Natural killer cell (primary cell): ENCODE results near the gene GRXCR1. TPM values are rescaled to one million over a fixed set of nuclear protein-coding genes. Genes with fewer than 3 reads are reported as not detected.

Experiments
- ATAC-seq, 3 donors: fragments of 150-1000 bp in 2 of 3; fragments of 200-7000 bp in 1 of 3; cut with Tn5 transposase; 1 replicate in 1 of 3; 2 replicates in 2 of 3; pipeline ENCODE4 v1.10.0; 2021; ENCODE audit warnings: mild to moderate bottlenecking in 2 of 3, moderate library complexity in 2 of 3
- DNase-seq, 2 donors: peaks; one replicate each; pipeline versions ENCODE4 v3.0.0 to v3.0.0-alpha.2; 2013 to 2021; ENCODE audit warnings: mixed read lengths in 1 of 2
- H3K27ac ChIP-seq: one replicate; pipeline ENCODE4 v1.5.1; 2013; ENCODE audit warnings: mild to moderate bottlenecking, low read length
- H3K27me3 ChIP-seq: one replicate; pipeline ENCODE4 v1.6.1; 2013; ENCODE audit warnings: low read length; ENCODE audit not compliant: control insufficient read depth, insufficient read depth
- H3K36me3 ChIP-seq: one replicate; pipeline ENCODE4 v1.6.1; 2013; ENCODE audit warnings: low read length; ENCODE audit not compliant: control insufficient read depth, insufficient read depth
- H3K4me1 ChIP-seq: one replicate; pipeline ENCODE4 v1.6.1; 2013; ENCODE audit warnings: low read length; ENCODE audit not compliant: control insufficient read depth, insufficient read depth
- H3K4me3 ChIP-seq: one replicate; pipeline ENCODE4 v1.5.1; 2013; ENCODE audit warnings: low read length
- H3K9me3 ChIP-seq: one replicate; pipeline ENCODE4 v1.6.1; 2013; ENCODE audit warnings: low read length; ENCODE audit not compliant: control insufficient read depth, insufficient read depth
- H3K27ac Mint-ChIP-seq, 2 donors: one replicate each; pipeline ENCODE4 v1.8.0; 2022; ENCODE audit warnings: mild to moderate bottlenecking in 2 of 2, mixed read lengths in 2 of 2, moderate library complexity in 1 of 2
- H3K27me3 Mint-ChIP-seq, 2 donors: one replicate each; pipeline ENCODE4 v1.8.0; 2022; ENCODE audit warnings: low read depth in 2 of 2, mixed read lengths in 2 of 2
- H3K36me3 Mint-ChIP-seq: one replicate; pipeline ENCODE4 v1.8.0; 2022; ENCODE audit warnings: mixed read lengths
- H3K4me1 Mint-ChIP-seq, 2 donors: one replicate each; pipeline ENCODE4 v1.8.0; 2022; ENCODE audit warnings: mixed read lengths in 2 of 2
- H3K4me3 Mint-ChIP-seq: one replicate; pipeline ENCODE4 v1.8.0; 2022; ENCODE audit warnings: mild to moderate bottlenecking, moderate library complexity, mixed read lengths
- H3K9me3 Mint-ChIP-seq, 2 donors: one replicate each; pipeline ENCODE4 v1.8.0; 2022; ENCODE audit warnings: mixed read lengths in 2 of 2
- CTCF ChIP-seq: fragments of 200-600 bp; IDR thresholded peaks from one replicate; pipeline ENCODE4 v1.8.0; 2022; ENCODE audit warnings: antibody characterized with exemption
- WGBS: methylation state at CpG from one replicate; pipeline ENCODE4 v1.1.7; 2013; ENCODE audit warnings: missing lambda C conversion rate; ENCODE audit not compliant: insufficient coverage; 5-methylcytosine and 5-hydroxymethylcytosine counted together
- intact Hi-C: fragments of 100-400 bp; cut with micrococcal nuclease; formaldehyde crosslinking; loops from one replicate; pipeline ENCODE4 v1.14.2; 2022
- total RNA-seq, 4 donors: library from RNA; stranded (reverse); fragments of 120-200 nt in 1 of 4; gene quantifications; one replicate each; pipeline versions ENCODE4 v1.2.3 to v1.2.4, GENCODE V29; 2013 to 2022

Gene GRXCR1
- total RNA-seq, 3 donors from 2014 or later (not counting 1 experiment from before 2014, with no cell fraction given), result not detected

- Mint-ChIP-seq H3K4me3 (no peak overlapping the region), H3K4me1 (no peaks in the 10 kb centered on the region), H3K27me3 (peaks cover 4 to 11% of the 10 kb centered on the region in 2 donors), H3K36me3 (no peaks in the 10 kb centered on the region), H3K9me3 (peaks cover 0 to 3% of the 10 kb centered on the region in 2 donors), H3K27ac (no peak overlapping the region)
- ATAC-seq (no peak), DNase-seq (no peak)
- H3K4me1 ChIP-seq, result no peaks in the 10 kb centered on the region
- H3K27me3 ChIP-seq, result no peaks in the 10 kb centered on the region
- H3K36me3 ChIP-seq, result no peaks in the 10 kb centered on the region
- no peak overlapping the region for H3K27ac ChIP-seq
- H3K9me3 ChIP-seq, result no peaks in the 10 kb centered on the region
- TF ChIP-seq CTCF, result no peak
- H3K4me3 ChIP-seq, result no peak overlapping the region
- intact Hi-C loops, result no loop called here
These were observed 2.9 kb downstream of the GRXCR1 start for GRCh38 chr4:42895452-42895851.

GRCh38 chr4:42904986-42905385, 12.5 kb downstream of the GRXCR1 start:
- intact Hi-C loops, result no loop called here
- DNase-seq (no peak), ATAC-seq (no peak)
- no peaks in the 10 kb centered on the region for H3K4me1 Mint-ChIP-seq
- H3K36me3 ChIP-seq, result no peaks in the 10 kb centered on the region
- no peaks in the 10 kb centered on the region for H3K9me3 ChIP-seq
- H3K4me1 ChIP-seq, result no peaks in the 10 kb centered on the region
- no peaks in the 10 kb centered on the region for H3K27me3 Mint-ChIP-seq
- no peak overlapping the region for H3K4me3 ChIP-seq
- H3K36me3 Mint-ChIP-seq, result no peaks in the 10 kb centered on the region
- no peak overlapping the region for H3K27ac ChIP-seq
- H3K27ac Mint-ChIP-seq, result no peak overlapping the region
- H3K9me3 Mint-ChIP-seq, result peaks cover 0 to 5% of the 10 kb centered on the region in 2 donors
- no peak for TF ChIP-seq CTCF
- no peak overlapping the region for H3K4me3 Mint-ChIP-seq
- no peaks in the 10 kb centered on the region for H3K27me3 ChIP-seq
- 88% methylated on average over 5 of the region's 5 CpGs for WGBS

GRCh38 chr4:42905591-42905990, 13.1 kb downstream of the GRXCR1 start:
- no peaks in the 10 kb centered on the region for H3K4me1 ChIP-seq
- WGBS, result 93% methylated on average over 3 of the region's 3 CpGs
- no peaks in the 10 kb centered on the region for H3K4me1 Mint-ChIP-seq
- H3K4me3 Mint-ChIP-seq, result no peak overlapping the region
- H3K9me3 Mint-ChIP-seq, result peaks cover 0 to 5% of the 10 kb centered on the region in 2 donors
- no peak overlapping the region for H3K4me3 ChIP-seq
- H3K27ac ChIP-seq, result no peak overlapping the region
- no peaks in the 10 kb centered on the region for H3K36me3 Mint-ChIP-seq
- ATAC-seq, result no peak
- H3K9me3 ChIP-seq, result no peaks in the 10 kb centered on the region
- no peaks in the 10 kb centered on the region for H3K27me3 Mint-ChIP-seq
- intact Hi-C loops, result no loop called here
- TF ChIP-seq CTCF, result no peak
- H3K27ac Mint-ChIP-seq, result no peak overlapping the region
- no peaks in the 10 kb centered on the region for H3K36me3 ChIP-seq
- H3K27me3 ChIP-seq, result no peaks in the 10 kb centered on the region
- no peak for DNase-seq

- 100% methylated on average over 1 of the region's 1 CpG for WGBS
- no peaks in the 10 kb centered on the region for H3K4me1 Mint-ChIP-seq
These were observed 13.8 kb downstream of the GRXCR1 start for GRCh38 chr4:42906341-42906740.

More at GRCh38 chr4:42906341-42906740, 13.8 kb downstream of the GRXCR1 start:
- no peaks in the 10 kb centered on the region for H3K9me3 ChIP-seq
- no peaks in the 10 kb centered on the region for H3K4me1 ChIP-seq
- H3K27ac ChIP-seq, result no peak overlapping the region
- no peak for TF ChIP-seq CTCF
- intact Hi-C loops, result no loop called here
- peaks cover 0 to 2% of the 10 kb centered on the region in 2 donors for H3K27me3 Mint-ChIP-seq
- ATAC-seq (no peak), DNase-seq (no peak)
- no peak overlapping the region for H3K4me3 Mint-ChIP-seq
- no peaks in the 10 kb centered on the region for H3K36me3 ChIP-seq
- H3K4me3 ChIP-seq, result no peak overlapping the region
- H3K36me3 Mint-ChIP-seq, result no peaks in the 10 kb centered on the region
- peaks cover 0 to 5% of the 10 kb centered on the region in 2 donors for H3K9me3 Mint-ChIP-seq
- H3K27me3 ChIP-seq, result no peaks in the 10 kb centered on the region
- H3K27ac Mint-ChIP-seq, result no peak overlapping the region
